Coronary artery (tissue), 2 donors: ENCODE results near the gene SYT1.
A peak's percentile ranks its signal among the peaks of the same experiment; 100 is the strongest.
"Not testable (repeated sequence)": the region's sequence is repeated elsewhere in the genome, so short reads cannot be mapped to it uniquely, and the experiment has no call there.

Source experiments
- DNase-seq: peaks from one replicate; pipeline ENCODE4 v3.0.0-alpha.2; 2017; ENCODE audit warnings: low spot score
- H3K27ac ChIP-seq, 2 donors: fragments of 200-600 bp; sonication (generic); one replicate each; pipeline ENCODE4 v1.5.1; 2016 to 2019
- H3K4me3 ChIP-seq: fragments of 200-600 bp; sonication (generic); 2 replicates; pipeline ENCODE4 v1.5.1; 2016; ENCODE audit warnings: mild to moderate bottlenecking, moderate library complexity
- CTCF ChIP-seq: fragments of 200-600 bp; sonication (generic); IDR thresholded peaks from one replicate; pipeline ENCODE4 v1.5.1; 2019; ENCODE audit warnings: antibody characterized with exemption

SYT1 gene

DNA sequence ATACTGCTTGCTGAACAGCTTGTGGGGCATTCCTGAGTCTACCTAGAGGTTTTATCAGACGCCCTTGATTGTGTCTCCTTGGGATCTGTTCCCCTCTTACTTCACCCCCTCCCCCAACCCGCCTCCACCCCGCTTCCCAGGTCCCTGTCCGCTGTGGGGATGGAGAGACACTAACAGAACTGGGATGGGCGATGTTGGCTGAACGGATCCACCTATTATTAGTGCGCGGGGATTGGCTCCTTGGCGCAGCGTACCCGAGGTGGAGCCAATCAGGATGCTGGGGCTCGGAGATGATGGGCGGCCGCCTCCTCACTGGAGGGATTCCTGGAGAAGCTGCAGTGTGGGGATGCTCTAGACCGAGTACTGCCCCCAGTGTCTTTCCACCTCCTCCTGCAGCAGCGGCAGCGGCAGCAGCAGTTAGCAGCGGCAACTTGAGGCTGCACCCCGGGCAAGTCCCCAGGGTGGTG lies at the start of gene SYT1:
Gene SYT1 (plus strand): TSS at position 372 of the 467 bp plus-strand sequence.
- no peak within 1 kb of the TSS for H3K27ac ChIP-seq
- TF ChIP-seq CTCF, result no peak
- peak within 1 kb of the TSS; percentile 67 for H3K4me3 ChIP-seq
- no peak for DNase-seq

DNA sequence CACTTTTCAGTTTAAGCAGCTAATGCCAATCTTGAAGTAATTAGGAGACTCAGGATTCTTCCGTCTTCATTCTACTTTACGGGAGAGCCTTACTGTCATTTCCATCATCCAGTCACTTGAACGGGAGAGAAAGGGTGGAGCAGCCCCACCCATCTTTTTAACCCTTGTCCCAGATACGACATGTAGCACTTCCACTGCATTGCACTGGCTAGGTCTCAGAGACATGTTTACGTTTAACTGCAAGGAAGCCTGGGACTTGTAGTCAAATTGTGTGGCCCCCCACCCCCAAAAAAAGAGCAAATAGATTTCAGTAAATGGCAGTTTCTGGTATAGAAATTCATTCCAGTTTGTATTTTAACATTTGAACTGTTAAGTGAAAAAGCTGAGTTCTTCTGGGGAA lies 46.1 kb upstream of the SYT1 start:
- DNase-seq, result no peak
- Histone ChIP-seq H3K4me3 (no peak overlapping the region), H3K27ac (no peak overlapping the region)
- TF ChIP-seq CTCF, result no peak

DNA sequence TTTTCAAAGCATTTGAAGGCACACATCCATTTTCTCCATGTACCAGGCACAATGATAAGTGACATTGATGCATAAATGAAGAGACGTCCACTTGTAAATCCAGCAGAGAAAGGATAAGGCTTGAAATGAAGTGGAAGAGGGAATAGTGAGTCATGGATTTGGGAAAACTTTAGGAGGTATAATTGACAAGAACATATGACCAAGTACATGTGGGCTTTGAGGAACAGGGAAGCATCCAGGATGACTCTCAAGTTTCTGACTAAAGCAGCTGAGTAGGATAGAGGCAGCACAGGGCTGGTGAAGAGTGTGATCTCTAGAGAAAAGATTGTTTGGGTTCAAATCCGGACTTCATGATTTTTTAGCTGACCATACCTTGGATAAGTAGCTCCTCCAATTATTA lies 43.6 kb upstream of the SYT1 start:
- no peak for DNase-seq
- no peak for TF ChIP-seq CTCF

DNA sequence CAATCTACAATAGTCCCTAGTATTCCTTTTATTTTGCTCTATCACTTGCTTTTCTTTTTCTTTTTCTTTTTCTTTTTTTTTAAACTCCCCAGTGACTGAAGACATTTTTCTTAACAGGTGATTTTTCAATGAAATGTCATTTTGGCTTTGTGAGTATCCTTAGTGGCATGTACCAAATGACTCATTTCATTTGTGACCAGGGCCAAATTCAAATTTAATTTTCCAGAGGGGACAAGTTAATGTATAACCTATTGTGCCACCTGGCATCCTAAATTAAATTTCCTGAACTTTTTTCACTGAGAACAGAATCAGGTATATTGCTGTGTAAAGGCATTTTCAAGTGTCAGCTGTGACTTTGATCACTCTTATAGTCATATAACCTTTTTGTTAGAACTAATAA lies 39.7 kb upstream of the SYT1 start:
- no peak overlapping the region for H3K4me3 ChIP-seq
- H3K27ac ChIP-seq, result no peak overlapping the region
- no peak for DNase-seq
- no peak for TF ChIP-seq CTCF

More for the DNA sequence above, 43.6 kb upstream of the SYT1 start:
- no peak overlapping the region for H3K27ac ChIP-seq
- H3K4me3 ChIP-seq, result no peak overlapping the region

DNA sequence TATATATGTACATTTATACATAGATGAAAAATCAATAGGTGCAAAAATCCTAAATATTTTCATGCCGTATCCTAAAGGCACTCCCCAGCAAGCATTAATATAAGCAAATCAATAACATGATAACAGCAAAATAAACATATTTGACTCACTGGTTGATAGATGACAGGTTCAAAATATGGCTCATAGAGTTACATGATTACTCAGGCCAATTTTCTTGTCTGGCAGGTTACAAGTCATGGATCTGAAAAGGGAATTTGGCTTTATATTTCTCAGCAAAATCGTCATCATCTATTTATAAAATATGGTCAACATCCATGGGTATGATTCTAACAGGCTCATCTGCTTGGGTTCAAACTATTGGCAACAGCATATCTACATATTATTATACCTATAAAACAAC lies 34.9 kb upstream of the SYT1 start:
- H3K4me3 ChIP-seq, result no peak overlapping the region
- no peak for TF ChIP-seq CTCF
- H3K27ac ChIP-seq, result no peak overlapping the region
- DNase-seq, result no peak

- TF ChIP-seq CTCF, result no peak
- DNase-seq, result no peak
- Histone ChIP-seq H3K27ac (no peak overlapping the region), H3K4me3 (no peak overlapping the region)
These were observed 29.1 kb upstream of the SYT1 start for GRCh38 chr12:78835493-78835892.

DNA sequence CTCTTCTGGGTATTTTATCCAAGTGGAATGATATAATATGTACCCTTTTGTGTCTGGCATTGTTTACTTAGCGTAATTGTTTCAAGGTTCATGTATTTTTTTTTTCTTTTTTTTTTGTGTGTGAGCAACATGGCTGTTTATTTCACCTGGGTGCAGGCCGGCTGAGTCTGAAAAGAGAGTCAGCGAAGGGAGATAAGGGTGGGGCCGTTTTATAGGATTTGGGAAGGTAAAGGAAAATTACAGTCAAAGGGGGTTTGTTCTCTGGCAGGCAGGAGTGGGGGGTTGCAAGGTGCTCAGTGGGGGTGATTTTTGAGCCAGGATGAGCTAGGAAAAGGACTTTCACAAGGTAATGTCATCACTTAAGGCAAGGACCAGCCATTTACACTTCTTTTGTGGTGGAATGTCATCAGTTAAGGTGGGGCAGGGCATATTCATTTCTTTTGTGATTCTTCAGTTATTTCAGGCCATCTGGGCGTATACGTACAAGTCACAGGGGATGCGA lies 24.0 kb upstream of the SYT1 start:
- DNase-seq, H3K4me3 ChIP-seq, H3K27ac ChIP-seq: not testable (repeated sequence)

DNA sequence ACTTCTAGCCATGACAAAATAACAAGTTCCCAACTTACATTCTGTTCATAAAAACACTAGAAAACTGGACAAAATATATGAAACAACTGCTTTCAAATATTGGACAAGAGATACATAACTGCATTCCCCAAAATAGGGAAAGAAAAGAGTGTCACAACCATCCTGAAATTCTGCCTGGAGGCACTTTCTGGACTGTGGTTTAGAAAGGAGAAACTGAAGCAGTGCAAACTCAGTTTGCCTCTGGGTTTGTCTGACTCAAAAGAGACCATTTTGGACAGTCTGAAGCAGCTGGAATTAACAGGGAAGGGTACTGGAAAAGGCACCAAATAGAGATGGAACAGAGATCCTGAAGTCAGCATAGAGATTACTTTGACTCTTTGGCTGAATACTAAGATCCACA lies 11.3 kb upstream of the SYT1 start:
- TF ChIP-seq CTCF, result no peak
- Histone ChIP-seq H3K27ac (no peak overlapping the region), H3K4me3 (no peak overlapping the region)
- no peak for DNase-seq
